HL-60 (cell line): ENCODE data around the gene PPEF1.

Experiments used
- DNase-seq, 2 experiments: peaks; one replicate each; pipeline ENCODE4 v3.0.0-alpha.2; 2010 to 2020; ENCODE audit warnings: low read depth in 1 of 2, low spot score in 1 of 2
- H3K27ac ChIP-seq: fragments of 250-450 bp; sonication (Bioruptor Pico); replicated peaks from 2 replicates; pipeline ENCODE4 v1.5.1; 2020; ENCODE audit warnings: mild to moderate bottlenecking, moderate library complexity
- H3K27me3 ChIP-seq: fragments of 250-450 bp; sonication (Bioruptor Pico); 2 replicates; pipeline ENCODE4 v1.5.1; 2021; ENCODE audit warnings: mild to moderate bottlenecking, moderate library complexity; ENCODE audit not compliant: insufficient read depth, poor library complexity, severe bottlenecking
- H3K4me3 ChIP-seq: replicated peaks from 2 replicates; pipeline ENCODE4 v1.5.1; 2011; ENCODE audit warnings: mild to moderate bottlenecking, control low read depth, low read length; ENCODE audit not compliant: insufficient read depth
- CTCF ChIP-seq: IDR thresholded peaks from one replicate; pipeline ENCODE4 v1.5.1; 2011; ENCODE audit warnings: low read length, control low read depth, inconsistent platforms; ENCODE audit not compliant: insufficient read depth
- GABPA ChIP-seq: IDR thresholded peaks from 2 replicates; pipeline ENCODE4 v1.6.1; 2012; ENCODE audit warnings: low read depth
- POLR2AphosphoS5 ChIP-seq: IDR thresholded peaks from 2 replicates; pipeline ENCODE4 v1.6.1; 2012; ENCODE audit warnings: low read depth
- REST ChIP-seq: IDR thresholded peaks from 2 replicates; pipeline ENCODE4 v1.6.1; 2012; ENCODE audit warnings: low read depth; ENCODE audit not compliant: insufficient replicate concordance
- SPI1 ChIP-seq: IDR thresholded peaks from 2 replicates; pipeline ENCODE4 v1.6.1; 2012; ENCODE audit warnings: low read depth, mild to moderate bottlenecking, borderline replicate concordance

The PPEF1 gene

GRCh38 chrX:18692541-18692940 is 14.9 kb upstream of the PPEF1 start:
- Histone ChIP-seq H3K4me3 (no peak overlapping the region), H3K27me3 (no peaks in the 10 kb centered on the region), H3K27ac (no peak overlapping the region)
- no peak for DNase-seq
- TF ChIP-seq SPI1: no peak
- TF ChIP-seq GABPA: no peak

- no peak for DNase-seq
- Histone ChIP-seq H3K27ac (no peak overlapping the region), H3K27me3 (no peaks in the 10 kb centered on the region), H3K4me3 (no peak overlapping the region)
- TF ChIP-seq GABPA (no peak), POLR2AphosphoS5 (no peak), REST (no peak), CTCF (no peak), SPI1 (no peak)
These were observed 10.8 kb upstream of the PPEF1 start for GRCh38 chrX:18696653-18697052.

GRCh38 chrX:18698737-18699650 is 8.5 kb upstream of the PPEF1 start:
- Histone ChIP-seq H3K4me3 (no peak overlapping the region), H3K27ac (no peak overlapping the region)

More at GRCh38 chrX:18698737-18699650, 8.5 kb upstream of the PPEF1 start:
- no peak for DNase-seq
- TF ChIP-seq REST (no peak), POLR2AphosphoS5 (no peak), CTCF (no peak)
- no peaks in the 10 kb centered on the region for H3K27me3 ChIP-seq
